IMR-90 (cell line): ENCODE data around the gene TBC1D9B. TPM values are rescaled to one million over a fixed set of nuclear protein-coding genes. Genes with fewer than 3 reads are reported as not detected.

Experiments
- ATAC-seq: fragments of 200-7000 bp; cut with Tn5 transposase; 2 replicates; pipeline ENCODE4 v1.9.1; 2020; ENCODE audit warnings: low read depth, mild to moderate bottlenecking, moderate library complexity
- BruUV-seq: library from RNA; stranded (reverse); fragments of 400-500 nt; replicated peaks from 2 replicates; lab custom pipeline; 2021; lab: Mats Ljungman, UMichigan
- CTCF ChIA-PET: fragments of 300-600 bp; formaldehyde crosslinking; extraction: SDS; loops from one replicate; lab custom pipeline; 2021; ENCODE audit warnings: antibody characterized with exemption; lab: Yijun Ruan, JAX
- POLR2A ChIA-PET: fragments of 300-600 bp; sonication (Branson Sonifier 250); formaldehyde crosslinking; loops from one replicate; lab custom pipeline; 2022; ENCODE audit warnings: antibody characterized with exemption; ENCODE audit not compliant: unreplicated experiment; lab: Charles Lee
- DNase-seq: peaks from one replicate; pipeline ENCODE4 v3.0.0; 2013
- H2AFZ ChIP-seq: replicated peaks from 2 replicates; pipeline ENCODE3; 2013; ENCODE audit warnings: low read length, mild to moderate bottlenecking; ENCODE audit not compliant: poor library complexity
- H2AK5ac ChIP-seq: 2 replicates; pipeline ENCODE4 v1.6.1; 2013; ENCODE audit warnings: low read depth, low read length, inconsistent platforms
- H2AK9ac ChIP-seq: replicated peaks from 2 replicates; pipeline ENCODE3; 2013; ENCODE audit warnings: mild to moderate bottlenecking, low read depth, low read length, moderate library complexity; ENCODE audit not compliant: poor library complexity
- H2BK120ac ChIP-seq: 2 replicates; pipeline ENCODE4 v1.6.1; 2013; ENCODE audit warnings: low read depth, low read length, inconsistent platforms
- H2BK15ac ChIP-seq: 3 replicates; pipeline ENCODE4 v1.6.1; 2013; ENCODE audit warnings: low read depth, low read length, inconsistent platforms
- H2BK20ac ChIP-seq: 2 replicates; pipeline ENCODE4 v1.6.1; 2013; ENCODE audit warnings: low read depth, mild to moderate bottlenecking, inconsistent platforms, low read length, moderate library complexity
- H2BK5ac ChIP-seq: 2 replicates; pipeline ENCODE4 v1.6.1; 2013; ENCODE audit warnings: mild to moderate bottlenecking, low read depth, low read length, inconsistent platforms; ENCODE audit not compliant: poor library complexity, severe bottlenecking
- H3K14ac ChIP-seq: replicated peaks from 2 replicates; pipeline ENCODE4 v1.6.1; 2013; ENCODE audit warnings: low read depth, low read length, inconsistent platforms
- H3K18ac ChIP-seq: 2 replicates; pipeline ENCODE4 v1.6.1; 2013; ENCODE audit warnings: low read depth, low read length, control low read depth
- H3K23ac ChIP-seq: 2 replicates; pipeline ENCODE4 v1.6.1; 2013; ENCODE audit warnings: low read depth, low read length, inconsistent platforms
- H3K27ac ChIP-seq: 2 replicates; pipeline ENCODE4 v1.5.1; 2013; ENCODE audit warnings: mild to moderate bottlenecking, control low read depth, low read length; ENCODE audit not compliant: insufficient read depth
- H3K27me3 ChIP-seq: 2 replicates; pipeline ENCODE4 v1.6.1; 2013; ENCODE audit warnings: low read length; ENCODE audit not compliant: control insufficient read depth, insufficient read depth
- H3K36me3 ChIP-seq: 2 replicates; pipeline ENCODE4 v1.6.1; 2013; ENCODE audit warnings: low read length, mixed read lengths; ENCODE audit not compliant: control insufficient read depth, insufficient read depth
- H3K4ac ChIP-seq: 2 replicates; pipeline ENCODE4 v1.6.1; 2013; ENCODE audit warnings: low read depth, low read length, inconsistent platforms
- H3K4me1 ChIP-seq: 2 replicates; pipeline ENCODE4 v1.6.1; 2013; ENCODE audit warnings: low read length, mixed read lengths; ENCODE audit not compliant: control insufficient read depth, insufficient read depth
- H3K4me2 ChIP-seq: 2 replicates; pipeline ENCODE4 v1.6.1; 2013; ENCODE audit warnings: low read depth, mild to moderate bottlenecking, control low read depth, low read length, moderate library complexity
- H3K4me3 ChIP-seq: 2 replicates; pipeline ENCODE4 v1.5.1; 2013; ENCODE audit warnings: low read depth, mild to moderate bottlenecking, control low read depth, low read length, moderate library complexity; ENCODE audit not compliant: insufficient read depth
- H3K56ac ChIP-seq: 2 replicates; pipeline ENCODE4 v1.6.1; 2013; ENCODE audit warnings: low read length, inconsistent platforms; ENCODE audit not compliant: insufficient read depth; ENCODE audit errors: extremely low read depth
- H3K79me1 ChIP-seq, 2 experiments: 2 replicates each; pipeline ENCODE4 v1.6.1; 2013; ENCODE audit warnings: low read length in 2 of 2, inconsistent platforms in 1 of 2, low read depth in 1 of 2
- H3K9ac ChIP-seq: 2 replicates; pipeline ENCODE4 v1.6.1; 2013; ENCODE audit warnings: low read depth, low read length, control low read depth
- H3K9me1 ChIP-seq: 2 replicates; pipeline ENCODE4 v1.6.1; 2013; ENCODE audit warnings: low read length, inconsistent platforms; ENCODE audit not compliant: insufficient read depth
- H3K9me3 ChIP-seq: 2 replicates; pipeline ENCODE4 v1.6.1; 2013; ENCODE audit warnings: low read length; ENCODE audit not compliant: control insufficient read depth, insufficient read depth
- H4K20me1 ChIP-seq: 2 replicates; pipeline ENCODE4 v1.6.1; 2013; ENCODE audit warnings: low read length, inconsistent platforms; ENCODE audit not compliant: insufficient read depth
- H4K5ac ChIP-seq: 2 replicates; pipeline ENCODE4 v1.6.1; 2013; ENCODE audit warnings: mild to moderate bottlenecking, low read depth, low read length, control low read depth
- H4K8ac ChIP-seq, 2 experiments: 2 replicates each; pipeline ENCODE4 v1.6.1; 2013; ENCODE audit warnings: low read depth in 2 of 2, low read length in 2 of 2, control low read depth in 1 of 2, inconsistent platforms in 1 of 2
- H4K91ac ChIP-seq: 2 replicates; pipeline ENCODE4 v1.6.1; 2013; ENCODE audit warnings: low read depth, low read length, inconsistent platforms; ENCODE audit not compliant: insufficient read depth
- BHLHE40 ChIP-seq: fragments of 150-350 bp; IDR thresholded peaks from 2 replicates; pipeline ENCODE4 v1.6.1; 2016; ENCODE audit warnings: mild to moderate bottlenecking, low read depth, low read length
- CEBPB ChIP-seq: IDR thresholded peaks from 2 replicates; pipeline ENCODE4 v1.6.1; 2012; ENCODE audit warnings: low read depth, low read length, improper control_type of control experiment
- CHD1 ChIP-seq: IDR thresholded peaks from 2 replicates; pipeline ENCODE4 v1.6.1; 2012; ENCODE audit warnings: low read depth, low read length, improper control_type of control experiment
- ELK1 ChIP-seq: fragments of 150-350 bp; IDR thresholded peaks from 2 replicates; pipeline ENCODE4 v1.6.1; 2016; ENCODE audit warnings: low read depth, mild to moderate bottlenecking, low read length, moderate library complexity, borderline replicate concordance
- FOS ChIP-seq: fragments of 150-350 bp; IDR thresholded peaks from 2 replicates; pipeline ENCODE4 v1.6.1; 2016; ENCODE audit warnings: low read depth, low read length
- MAFK ChIP-seq: IDR thresholded peaks from 2 replicates; pipeline ENCODE4 v1.6.1; 2012; ENCODE audit warnings: low read depth, low read length, improper control_type of control experiment
- MAZ ChIP-seq: IDR thresholded peaks from 2 replicates; pipeline ENCODE4 v1.6.1; 2012; ENCODE audit warnings: low read depth, mild to moderate bottlenecking, low read length, improper control_type of control experiment, moderate library complexity, borderline replicate concordance
- MXI1 ChIP-seq: IDR thresholded peaks from 2 replicates; pipeline ENCODE4 v1.6.1; 2012; ENCODE audit warnings: low read depth, mild to moderate bottlenecking, low read length, moderate library complexity, borderline replicate concordance
- NFE2L2 ChIP-seq: fragments of 150-350 bp; IDR thresholded peaks from 2 replicates; pipeline ENCODE4 v1.6.1; 2016; ENCODE audit warnings: low read depth, mild to moderate bottlenecking, low read length
- POLR2A ChIP-seq: IDR thresholded peaks from 2 replicates; pipeline ENCODE4 v1.6.1; 2012; ENCODE audit warnings: mild to moderate bottlenecking, low read depth, low read length
- RAD21 ChIP-seq: IDR thresholded peaks from 2 replicates; pipeline ENCODE4 v1.6.1; 2012; ENCODE audit warnings: low read length, improper control_type of control experiment
- RCOR1 ChIP-seq: IDR thresholded peaks from 2 replicates; pipeline ENCODE4 v1.6.1; 2012; ENCODE audit warnings: mild to moderate bottlenecking, low read length, improper control_type of control experiment; ENCODE audit not compliant: insufficient replicate concordance
- RFX5 ChIP-seq: IDR thresholded peaks from 2 replicates; pipeline ENCODE4 v1.8.0; 2012; ENCODE audit warnings: low read depth, mild to moderate bottlenecking, low read length, moderate library complexity
- SMC3 ChIP-seq: fragments of 150-350 bp; IDR thresholded peaks from 2 replicates; pipeline ENCODE4 v1.6.1; 2016; ENCODE audit warnings: low read depth, mild to moderate bottlenecking, antibody characterized with exemption, low read length, moderate library complexity
- WGBS, 2 experiments: methylation state at CpG; one replicate each; pipeline versions ENCODE4 v1.1.5 to v1.1.7; 2013; ENCODE audit warnings: missing lambda C conversion rate in 2 of 2; ENCODE audit not compliant: insufficient read length in 1 of 2; ENCODE audit errors: extremely low coverage in 2 of 2; 5-methylcytosine and 5-hydroxymethylcytosine counted together
- dilution Hi-C: fragments of 300-500 bp; cut with HindIII; formaldehyde crosslinking; loops from one replicate; pipeline ENCODE4 v1.14.3; 2018; ENCODE audit warnings: low sequenced_read_pairs; ENCODE audit not compliant: unreplicated experiment
- in situ Hi-C: fragments of 300-500 bp; cut with MboI; formaldehyde crosslinking; loops from 3 replicates; pipeline ENCODE4 v1.14.3; 2019; ENCODE audit warnings: low sequenced_read_pairs, inconsistent platforms, mixed read lengths
- intact Hi-C: fragments of 100-400 bp; cut with micrococcal nuclease; formaldehyde crosslinking; loops from 2 replicates; pipeline ENCODE4 v1.10.0; 2022
- polyA plus RNA-seq, 3 experiments: library from polyadenylated mRNA; depleted of rRNA; stranded (reverse); fragments of >200 nt; gene quantifications; 2 replicates each; pipeline ENCODE4 v1.2.3, GENCODE V29; 2012; ENCODE audit warnings: low replicate concordance in 1 of 3
- total RNA-seq: library from RNA; depleted of rRNA; stranded (reverse); fragments of >200 nt; gene quantifications from 2 replicates; pipeline ENCODE4 v1.2.3, GENCODE V29; 2012
- TF ChIP-seq, protein P1 (sequence below): conservative IDR thresholded peaks from 2 replicates; pipeline ENCODE4 v1.5.1; 2012; ENCODE audit warnings: mild to moderate bottlenecking, low read depth, low read length, improper control_type of control experiment
- TF ChIP-seq, protein P2 (sequence below): fragments of 150-350 bp; IDR thresholded peaks from 2 replicates; pipeline ENCODE4 v1.6.1; 2017; ENCODE audit warnings: mild to moderate bottlenecking, antibody characterized with exemption, low read length, low read depth

Gene TBC1D9B
- total and polyA plus RNA-seq, 2 of the 4 experiments (the other 2 are of a cell fraction), result 58.6 to 78.1 TPM

GRCh38 chr5:179915406-179915935 lies 7.8 kb upstream of the TBC1D9B start:
- no peak overlapping the region for H3K4me3 ChIP-seq
- H2AFZ ChIP-seq, result no peak overlapping the region
- no peak overlapping the region for H3K4me2 ChIP-seq
- no peak overlapping the region for H2AK9ac ChIP-seq
- in situ Hi-C loops, result no loop called here
- no peak overlapping the region for H3K18ac ChIP-seq
- H2BK120ac ChIP-seq, result no peak overlapping the region
- TF ChIP-seq RFX5 (no peak), MAZ (no peak), RAD21 (no peak), MXI1 (no peak), CHD1 (no peak), ELK1 (no peak), POLR2A (no peak), SMC3 (no peak), RCOR1 (no peak), MAFK (no peak), BHLHE40 (no peak), NFE2L2 (no peak), CEBPB (no peak), FOS (no peak)
- TF ChIP-seq, protein P1, sequence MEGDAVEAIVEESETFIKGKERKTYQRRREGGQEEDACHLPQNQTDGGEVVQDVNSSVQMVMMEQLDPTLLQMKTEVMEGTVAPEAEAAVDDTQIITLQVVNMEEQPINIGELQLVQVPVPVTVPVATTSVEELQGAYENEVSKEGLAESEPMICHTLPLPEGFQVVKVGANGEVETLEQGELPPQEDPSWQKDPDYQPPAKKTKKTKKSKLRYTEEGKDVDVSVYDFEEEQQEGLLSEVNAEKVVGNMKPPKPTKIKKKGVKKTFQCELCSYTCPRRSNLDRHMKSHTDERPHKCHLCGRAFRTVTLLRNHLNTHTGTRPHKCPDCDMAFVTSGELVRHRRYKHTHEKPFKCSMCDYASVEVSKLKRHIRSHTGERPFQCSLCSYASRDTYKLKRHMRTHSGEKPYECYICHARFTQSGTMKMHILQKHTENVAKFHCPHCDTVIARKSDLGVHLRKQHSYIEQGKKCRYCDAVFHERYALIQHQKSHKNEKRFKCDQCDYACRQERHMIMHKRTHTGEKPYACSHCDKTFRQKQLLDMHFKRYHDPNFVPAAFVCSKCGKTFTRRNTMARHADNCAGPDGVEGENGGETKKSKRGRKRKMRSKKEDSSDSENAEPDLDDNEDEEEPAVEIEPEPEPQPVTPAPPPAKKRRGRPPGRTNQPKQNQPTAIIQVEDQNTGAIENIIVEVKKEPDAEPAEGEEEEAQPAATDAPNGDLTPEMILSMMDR, result no peak
- TF ChIP-seq, protein P2, sequence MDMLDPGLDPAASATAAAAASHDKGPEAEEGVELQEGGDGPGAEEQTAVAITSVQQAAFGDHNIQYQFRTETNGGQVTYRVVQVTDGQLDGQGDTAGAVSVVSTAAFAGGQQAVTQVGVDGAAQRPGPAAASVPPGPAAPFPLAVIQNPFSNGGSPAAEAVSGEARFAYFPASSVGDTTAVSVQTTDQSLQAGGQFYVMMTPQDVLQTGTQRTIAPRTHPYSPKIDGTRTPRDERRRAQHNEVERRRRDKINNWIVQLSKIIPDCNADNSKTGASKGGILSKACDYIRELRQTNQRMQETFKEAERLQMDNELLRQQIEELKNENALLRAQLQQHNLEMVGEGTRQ, result no peak
- no peak overlapping the region for H2BK5ac ChIP-seq
- H4K20me1 ChIP-seq, result no peaks in the 10 kb centered on the region
- H3K9ac ChIP-seq, result no peak overlapping the region
- H2BK20ac ChIP-seq, result no peak overlapping the region
- ATAC-seq (no peak), DNase-seq (no peak)
- no peaks in the 10 kb centered on the region for H3K9me3 ChIP-seq
- H3K79me1 ChIP-seq, result no peaks in the 10 kb centered on the region
- intact Hi-C loops, result no loop called here
- H3K14ac ChIP-seq, result no peak overlapping the region
- 80% methylated on average over 5 of the region's 10 CpGs; no CpG with 5 or more reads in 1 of the 2 experiments for WGBS, 2 experiments
- no peak overlapping the region for H4K5ac ChIP-seq
- H3K4me1 ChIP-seq, result peaks cover 7% of the 10 kb centered on the region
- H3K23ac ChIP-seq, result no peak overlapping the region
- no TSS peak for BruUV-seq
- peaks cover 3% of the 10 kb centered on the region; the same call in 1 of the 2 replicates for H3K27me3 ChIP-seq
- H3K4ac ChIP-seq, result no peak overlapping the region
- no peak overlapping the region for H4K8ac ChIP-seq
- H2BK15ac ChIP-seq, result no peak overlapping the region
- no peak overlapping the region for H4K91ac ChIP-seq
- H3K56ac ChIP-seq, result no peak overlapping the region
- dilution Hi-C loops, result no loop called here
- H3K9me1 ChIP-seq, result peaks cover 5% of the 10 kb centered on the region
- no peaks in the 10 kb centered on the region for H3K36me3 ChIP-seq
- H2AK5ac ChIP-seq, result no peak overlapping the region
- POLR2A ChIA-PET, result no interaction called here
- CTCF ChIA-PET, result no interaction called here
- no peak overlapping the region for H3K27ac ChIP-seq
